ENCODE measurements around the gene ANAPC2. TPM values are rescaled to one million over a fixed set of nuclear protein-coding genes. Genes with fewer than 3 reads are reported as not detected.

Gene ANAPC2
- total RNA-seq, 4 donors from 2014 or later, result 14.0 to 34.1 (median 25.1) TPM

GRCh38 chr9:137200311-137201204 is 12.2 kb upstream of the ANAPC2 start, which contains the start of gene TPRN:
Gene TPRN (minus strand): TSS chr9:137200741. CDS start chr9:137200711, 30 bp downstream.
- peak within 1 kb of the TSS; percentile 59 to 82 (median 72) for H3K4me3 ChIP-seq
- peak within 1 kb of the TSS; percentile 89 to 94 (median 90) for H3K27ac ChIP-seq
- H3K4me1 ChIP-seq, result peaks cover 64 to 86% (median 73%) of the 10 kb centered on the region in 3 donors
- no peaks in the 10 kb centered on the region for H3K9me3 ChIP-seq
- H3K36me3 ChIP-seq, result no peaks in the 10 kb centered on the region
- TF ChIP-seq, protein P1, sequence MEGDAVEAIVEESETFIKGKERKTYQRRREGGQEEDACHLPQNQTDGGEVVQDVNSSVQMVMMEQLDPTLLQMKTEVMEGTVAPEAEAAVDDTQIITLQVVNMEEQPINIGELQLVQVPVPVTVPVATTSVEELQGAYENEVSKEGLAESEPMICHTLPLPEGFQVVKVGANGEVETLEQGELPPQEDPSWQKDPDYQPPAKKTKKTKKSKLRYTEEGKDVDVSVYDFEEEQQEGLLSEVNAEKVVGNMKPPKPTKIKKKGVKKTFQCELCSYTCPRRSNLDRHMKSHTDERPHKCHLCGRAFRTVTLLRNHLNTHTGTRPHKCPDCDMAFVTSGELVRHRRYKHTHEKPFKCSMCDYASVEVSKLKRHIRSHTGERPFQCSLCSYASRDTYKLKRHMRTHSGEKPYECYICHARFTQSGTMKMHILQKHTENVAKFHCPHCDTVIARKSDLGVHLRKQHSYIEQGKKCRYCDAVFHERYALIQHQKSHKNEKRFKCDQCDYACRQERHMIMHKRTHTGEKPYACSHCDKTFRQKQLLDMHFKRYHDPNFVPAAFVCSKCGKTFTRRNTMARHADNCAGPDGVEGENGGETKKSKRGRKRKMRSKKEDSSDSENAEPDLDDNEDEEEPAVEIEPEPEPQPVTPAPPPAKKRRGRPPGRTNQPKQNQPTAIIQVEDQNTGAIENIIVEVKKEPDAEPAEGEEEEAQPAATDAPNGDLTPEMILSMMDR (IDR thresholded peaks at IDR 0.05), result peak in 2 of 6 experiments; percentile 3 to 17
- peak in 3 of 4 donors; percentile 23 to 83 (median 82) for TF ChIP-seq POLR2A (IDR thresholded peaks at IDR 0.05)
- H3K27me3 ChIP-seq, result no peaks in the 10 kb centered on the region
- WGBS, 2 donors, result 0% methylated on average over 5 of the region's 118 CpGs; no CpG with 5 or more reads in 1 of the 2 donors
- peak; percentile 96 for DNase-seq
- intact Hi-C loops (cut with DNase I), result no loop called here

GRCh38 chr9:137199411-137200121 is 11.2 kb upstream of the ANAPC2 start:
- TF ChIP-seq, protein P1 (IDR thresholded peaks at IDR 0.05), result no peak
- TF ChIP-seq POLR2A (IDR thresholded peaks at IDR 0.05), result no peak
- WGBS, 2 donors, result 55% methylated on average over 4 of the region's 51 CpGs; no CpG with 5 or more reads in 1 of the 2 donors
- intact Hi-C loops (cut with DNase I), result no loop called here
- peaks cover 69 to 91% (median 76%) of the 10 kb centered on the region in 3 donors for H3K4me1 ChIP-seq
- no peaks in the 10 kb centered on the region for H3K27me3 ChIP-seq
- H3K9me3 ChIP-seq, result no peaks in the 10 kb centered on the region
- peak overlapping the region; percentile 39 to 82 (median 72) for H3K4me3 ChIP-seq
- DNase-seq, result no peak
- H3K36me3 ChIP-seq, result no peaks in the 10 kb centered on the region
- peak overlapping the region in 3 of 4 donors; percentile 53 to 94 (median 70) for H3K27ac ChIP-seq

- no peak for DNase-seq
- H3K9me3 ChIP-seq, result no peaks in the 10 kb centered on the region
- H3K36me3 ChIP-seq, result no peaks in the 10 kb centered on the region
- 78% methylated on average over 8 of the region's 11 CpGs; no CpG with 5 or more reads in 1 of the 2 donors for WGBS, 2 donors
- no peaks in the 10 kb centered on the region for H3K27me3 ChIP-seq
- intact Hi-C loops (cut with DNase I), result no loop called here
- H3K27ac ChIP-seq, result peak overlapping the region in 3 of 4 donors; percentile 53 to 94 (median 70)
- H3K4me3 ChIP-seq, result peak overlapping the region; percentile 39 to 82 (median 72)
- no peak for TF ChIP-seq POLR2A (IDR thresholded peaks at IDR 0.05)
- TF ChIP-seq, protein P1 (IDR thresholded peaks at IDR 0.05), result no peak
- peaks cover 71 to 91% (median 75%) of the 10 kb centered on the region in 3 donors for H3K4me1 ChIP-seq
Observed at GRCh38 chr9:137198902-137199283, 10.5 kb upstream of the ANAPC2 start.

GRCh38 chr9:137198051-137198901 is 9.9 kb upstream of the ANAPC2 start:
- no peaks in the 10 kb centered on the region for H3K27me3 ChIP-seq
- H3K27ac ChIP-seq, result peak overlapping the region in 2 of 4 donors; percentile 70 to 94
- no peak for DNase-seq
- H3K4me1 ChIP-seq, result peaks cover 67 to 91% (median 69%) of the 10 kb centered on the region in 3 donors
- intact Hi-C loops (cut with DNase I), result no loop called here
- no peaks in the 10 kb centered on the region for H3K9me3 ChIP-seq
- 46% methylated on average over 3 of the region's 19 CpGs; no CpG with 5 or more reads in 1 of the 2 donors for WGBS, 2 donors
- peaks cover 0 to 4% (median 0%) of the 10 kb centered on the region in 3 donors for H3K36me3 ChIP-seq
- TF ChIP-seq, protein P1 (IDR thresholded peaks at IDR 0.05), result no peak
- peak overlapping the region in 3 of 4 donors; percentile 72 to 82 (median 72) for H3K4me3 ChIP-seq

All from esophagus squamous epithelium (tissue), 5 donors.